ENCODE data around the gene GTSE1. TPM values are rescaled to one million over a fixed set of nuclear protein-coding genes. Genes with fewer than 3 reads are reported as not detected.

Gene GTSE1
- total and polyA plus RNA-seq, 2 of the 13 experiments (the other 11 are each of a cell fraction or from before 2014, with no cell fraction given): 10.7 to 13.5 TPM

GRCh38 chr22:46267431-46268279, 29.0 kb upstream of the GTSE1 start, which contains the start of gene TTC38 (continued):
- TF ChIP-seq SIX1 (CRISPR knock-in tag; IDR thresholded peaks at IDR 0.05; ENCODE audit: borderline replicate concordance) (no peak), MZF1 (CRISPR knock-in tag; IDR thresholded peaks at IDR 0.05; ENCODE audit: borderline replicate concordance) (no peak), ZNF501 (CRISPR knock-in tag; IDR thresholded peaks at IDR 0.05) (peak; percentile 49), ZNF746 (CRISPR knock-in tag; IDR thresholded peaks at IDR 0.05) (peak; percentile 30; the same call in 1 of the 2 replicates), SP5 (CRISPR knock-in tag; IDR thresholded peaks at IDR 0.05; ENCODE audit: borderline replicate concordance, low read depth) (peak; percentile 64; the same call in 1 of the 2 replicates), SNAPC5 (CRISPR knock-in tag; IDR thresholded peaks at IDR 0.05; ENCODE audit: borderline replicate concordance) (no peak), ETS1 (CRISPR knock-in tag; IDR thresholded peaks at IDR 0.05) (no peak), DRAP1 (CRISPR knock-in tag; IDR thresholded peaks at IDR 0.05) (peak; percentile 76), ZBTB7A (CRISPR knock-in tag; IDR thresholded peaks at IDR 0.05) (no peak), ZSCAN22 (CRISPR knock-in tag; IDR thresholded peaks at IDR 0.05) (no peak), ZNF747 (CRISPR knock-in tag; IDR thresholded peaks at IDR 0.05; ENCODE audit: borderline replicate concordance) (no peak), ZNF850 (CRISPR knock-in tag; conservative IDR thresholded peaks at IDR 0.05) (no peak), ZNF839 (CRISPR knock-in tag; IDR thresholded peaks at IDR 0.05; ENCODE audit: borderline replicate concordance) (no peak), NFE2L2 (IDR thresholded peaks at IDR 0.05; ENCODE audit: low read length) (no peak), CEBPZ (IDR thresholded peaks at IDR 0.05; ENCODE audit: low read length) (no peak), ZNF512 (CRISPR knock-in tag; IDR thresholded peaks at IDR 0.05) (no peak), ZNF12 (CRISPR knock-in tag; IDR thresholded peaks at IDR 0.05) (0 out of 2 replicates have a peak, but pooled peaks have one; percentile 61), TERF1 (CRISPR knock-in tag; IDR thresholded peaks at IDR 0.05) (no peak)

Measured in HepG2 (cell line).